Fibroblast of pulmonary artery (primary cell): ENCODE measurements around the gene DHCR24.

Source experiments
- DNase-seq: peaks from one replicate; pipeline ENCODE4 v3.0.0-alpha.2; 2010; ENCODE audit warnings: low read depth
- H3K4me3 ChIP-seq: replicated peaks from 2 replicates; pipeline ENCODE4 v1.5.1; 2011; ENCODE audit warnings: low read depth, mild to moderate bottlenecking, control low read depth, low read length, moderate library complexity
- TF ChIP-seq, protein P1 (sequence below): IDR thresholded peaks from 2 replicates; pipeline ENCODE4 v1.5.1; 2011; ENCODE audit warnings: mild to moderate bottlenecking, control low read depth, low read length, inconsistent platforms; ENCODE audit errors: missing control alignments

The DHCR24 gene

DNA sequence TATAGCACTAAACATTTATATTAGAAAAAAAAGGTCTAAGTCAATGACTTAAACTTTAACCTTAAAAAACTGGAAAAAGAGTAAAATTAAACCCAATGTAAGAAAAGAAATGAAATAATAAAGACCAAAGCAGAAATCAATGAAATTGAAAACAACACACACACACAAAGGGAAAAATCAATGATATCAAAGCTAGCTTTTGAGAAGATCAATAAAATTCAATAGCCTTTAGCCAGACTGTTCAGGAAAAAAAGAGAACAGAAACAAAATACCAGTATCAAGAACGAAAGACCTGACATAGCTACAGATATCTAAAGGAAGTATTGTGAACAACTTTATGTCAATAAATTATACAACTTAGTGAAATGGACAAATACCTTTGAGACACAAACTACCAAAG, 7.1 kb downstream of the DHCR24 start:
- DNase-seq = no peak
- no peak overlapping the region for H3K4me3 ChIP-seq
- TF ChIP-seq, protein P1, sequence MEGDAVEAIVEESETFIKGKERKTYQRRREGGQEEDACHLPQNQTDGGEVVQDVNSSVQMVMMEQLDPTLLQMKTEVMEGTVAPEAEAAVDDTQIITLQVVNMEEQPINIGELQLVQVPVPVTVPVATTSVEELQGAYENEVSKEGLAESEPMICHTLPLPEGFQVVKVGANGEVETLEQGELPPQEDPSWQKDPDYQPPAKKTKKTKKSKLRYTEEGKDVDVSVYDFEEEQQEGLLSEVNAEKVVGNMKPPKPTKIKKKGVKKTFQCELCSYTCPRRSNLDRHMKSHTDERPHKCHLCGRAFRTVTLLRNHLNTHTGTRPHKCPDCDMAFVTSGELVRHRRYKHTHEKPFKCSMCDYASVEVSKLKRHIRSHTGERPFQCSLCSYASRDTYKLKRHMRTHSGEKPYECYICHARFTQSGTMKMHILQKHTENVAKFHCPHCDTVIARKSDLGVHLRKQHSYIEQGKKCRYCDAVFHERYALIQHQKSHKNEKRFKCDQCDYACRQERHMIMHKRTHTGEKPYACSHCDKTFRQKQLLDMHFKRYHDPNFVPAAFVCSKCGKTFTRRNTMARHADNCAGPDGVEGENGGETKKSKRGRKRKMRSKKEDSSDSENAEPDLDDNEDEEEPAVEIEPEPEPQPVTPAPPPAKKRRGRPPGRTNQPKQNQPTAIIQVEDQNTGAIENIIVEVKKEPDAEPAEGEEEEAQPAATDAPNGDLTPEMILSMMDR = no peak

- DNase-seq = no peak
- H3K4me3 ChIP-seq = no peak overlapping the region
- TF ChIP-seq, protein P1 = no peak
These were observed 10.2 kb downstream of the DHCR24 start for GRCh38 chr1:54876814-54877213.

DNA sequence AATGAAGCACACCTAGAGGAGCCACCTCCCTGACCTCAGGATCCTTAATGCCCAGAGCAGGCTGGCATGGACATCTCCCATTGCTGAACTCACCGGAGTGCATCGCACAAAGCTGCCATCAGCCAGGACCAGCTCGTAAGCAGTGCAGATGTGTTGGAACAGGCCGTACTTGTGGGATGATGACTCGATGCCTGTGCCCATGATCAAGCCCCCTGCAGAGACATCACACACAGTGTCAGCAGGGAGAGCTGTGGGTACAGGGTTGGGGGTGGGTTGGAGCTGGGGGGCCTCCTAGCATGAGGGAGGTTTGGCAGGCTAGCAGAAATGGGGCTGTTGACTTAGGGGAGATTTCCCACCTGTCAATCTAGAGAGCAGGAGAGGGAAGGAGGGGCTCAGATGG, 12.0 kb downstream of the DHCR24 start:
- TF ChIP-seq, protein P1 = no peak
- no peak overlapping the region for H3K4me3 ChIP-seq
- DNase-seq = no peak

DNA sequence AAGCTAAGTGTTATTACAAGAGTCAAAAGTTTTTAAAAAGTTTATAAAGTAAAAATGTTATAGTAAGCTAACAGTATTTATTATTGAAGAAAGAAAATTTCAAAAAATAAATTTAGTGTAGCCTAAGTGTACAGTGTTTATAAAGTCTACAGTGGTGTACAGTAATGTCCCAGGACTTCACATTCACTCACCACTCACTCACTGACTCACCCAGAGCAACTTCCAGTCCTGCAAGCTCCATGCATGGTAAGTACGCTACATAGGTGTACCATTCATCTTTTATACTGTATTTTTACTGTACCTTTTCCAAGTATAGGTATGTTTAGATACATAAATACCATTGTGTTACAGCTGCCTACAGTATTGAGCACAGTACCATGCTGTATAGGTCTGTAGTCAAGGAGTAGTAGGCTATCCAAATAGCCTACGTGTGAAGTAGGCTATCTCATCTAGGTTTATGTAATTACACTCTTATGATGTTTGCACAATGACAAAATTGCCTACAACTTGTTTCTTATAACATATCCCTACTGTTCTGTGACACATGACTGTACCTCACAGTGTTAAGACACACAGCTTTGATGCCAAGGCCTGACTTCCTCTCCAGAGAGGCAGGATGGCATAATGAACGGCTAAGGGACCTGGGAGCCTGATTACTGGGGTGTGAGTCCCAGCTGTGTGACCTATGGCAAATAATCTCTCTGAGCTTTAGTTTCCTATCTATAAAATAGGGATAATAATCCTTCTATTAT, 12.7 kb downstream of the DHCR24 start:
- no peak for DNase-seq
- TF ChIP-seq, protein P1 = no peak

DNA sequence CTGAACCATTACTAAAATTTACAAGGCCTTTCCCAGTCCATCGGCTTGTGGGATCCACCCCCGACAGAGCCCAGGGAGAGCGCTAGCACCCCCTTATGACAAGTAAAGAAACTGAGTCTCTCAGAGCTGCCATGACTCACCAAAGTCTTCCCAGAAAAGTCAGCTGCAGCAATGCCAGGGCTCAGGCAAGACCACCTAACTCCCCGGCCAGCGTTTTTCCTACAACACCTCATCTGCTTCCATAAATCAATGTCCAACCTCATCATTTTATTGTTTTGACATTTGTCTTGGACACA, 15.0 kb downstream of the DHCR24 start:
- DNase-seq = no peak
- TF ChIP-seq, protein P1 = no peak
- no peak overlapping the region for H3K4me3 ChIP-seq

More for the DNA sequence above, 12.7 kb downstream of the DHCR24 start:
- no peak overlapping the region for H3K4me3 ChIP-seq

DNA sequence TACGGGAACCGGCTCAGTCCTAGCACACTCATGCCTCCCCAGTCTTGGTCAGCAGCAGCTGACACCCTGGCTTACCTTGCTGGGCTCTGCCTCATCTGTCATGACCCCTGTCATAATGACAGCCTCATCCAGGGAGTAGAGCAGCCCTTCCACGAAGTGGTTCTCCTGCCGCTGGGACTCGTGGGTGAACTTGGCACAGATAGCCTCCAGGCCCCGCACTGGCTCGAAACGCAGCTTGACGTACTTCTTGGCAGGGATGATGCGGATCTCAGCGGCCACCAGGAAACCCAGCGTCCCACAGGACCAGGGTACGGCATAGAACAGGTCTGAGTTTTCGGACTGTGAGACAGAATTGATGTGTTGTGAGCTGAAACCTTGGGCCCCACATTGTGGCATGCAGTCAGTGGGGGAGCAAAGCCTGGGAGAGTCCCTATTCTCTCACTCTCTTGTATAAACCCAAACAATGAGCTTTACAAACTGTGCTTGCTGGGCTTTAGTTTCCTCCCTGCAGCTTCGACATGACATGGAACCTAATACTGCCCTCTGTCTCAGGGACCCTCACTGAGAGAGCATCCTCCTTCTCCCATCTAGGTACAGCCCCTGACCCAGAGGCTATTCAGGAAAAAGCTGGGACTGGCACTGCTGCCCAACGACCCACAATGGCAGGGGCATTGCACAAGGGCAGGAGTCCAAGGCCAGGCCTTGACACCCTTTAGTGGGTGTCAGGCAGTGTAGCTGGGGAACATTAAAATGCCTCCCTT, 15.5 kb downstream of the DHCR24 start:
- DNase-seq = no peak
- H3K4me3 ChIP-seq = no peak overlapping the region
- TF ChIP-seq, protein P1 = no peak
